ENCODE results near the gene PDE6H. TPM values are rescaled to one million over a fixed set of nuclear protein-coding genes. Genes with fewer than 3 reads are reported as not detected.
A peak's percentile ranks its signal among the peaks of the same experiment; 100 is the strongest.

PDE6H gene
- total and polyA plus RNA-seq, 2 experiments from 2014 or later, result not detected

DNA sequence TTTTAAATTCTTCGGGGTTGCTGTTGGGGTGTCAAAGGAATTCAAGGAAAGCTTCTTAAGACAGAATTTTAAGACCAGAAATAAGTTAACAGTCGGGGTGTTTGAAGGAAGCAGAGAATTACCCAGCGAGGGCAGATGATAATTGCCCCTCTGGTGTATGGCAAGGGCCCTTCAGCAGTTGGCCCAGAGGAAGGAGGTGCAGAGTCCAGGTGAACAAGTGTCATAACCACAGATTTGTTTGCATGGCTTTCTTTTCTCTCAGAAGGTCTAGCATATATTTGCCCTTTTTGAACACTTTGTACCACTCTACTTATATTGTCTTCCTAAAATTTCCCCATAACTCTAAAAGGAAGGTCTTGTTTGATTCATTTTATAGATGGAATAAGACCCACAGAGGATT, 1.8 kb downstream of the PDE6H start:
- no peak for DNase-seq (ENCODE audit: low read depth in 1 of 2, low spot score in 1 of 2)
- Histone ChIP-seq H3K27ac (no peak overlapping the region), H3K9me3 (ENCODE audit: low read depth) (no peaks in the 10 kb centered on the region), H3K4me1 (ENCODE audit: low read depth) (no peaks in the 10 kb centered on the region), H3K4me3 (no peak overlapping the region), H3K27me3 (no peaks in the 10 kb centered on the region), H3K36me3 (no peaks in the 10 kb centered on the region)
- TF ChIP-seq, protein P1, sequence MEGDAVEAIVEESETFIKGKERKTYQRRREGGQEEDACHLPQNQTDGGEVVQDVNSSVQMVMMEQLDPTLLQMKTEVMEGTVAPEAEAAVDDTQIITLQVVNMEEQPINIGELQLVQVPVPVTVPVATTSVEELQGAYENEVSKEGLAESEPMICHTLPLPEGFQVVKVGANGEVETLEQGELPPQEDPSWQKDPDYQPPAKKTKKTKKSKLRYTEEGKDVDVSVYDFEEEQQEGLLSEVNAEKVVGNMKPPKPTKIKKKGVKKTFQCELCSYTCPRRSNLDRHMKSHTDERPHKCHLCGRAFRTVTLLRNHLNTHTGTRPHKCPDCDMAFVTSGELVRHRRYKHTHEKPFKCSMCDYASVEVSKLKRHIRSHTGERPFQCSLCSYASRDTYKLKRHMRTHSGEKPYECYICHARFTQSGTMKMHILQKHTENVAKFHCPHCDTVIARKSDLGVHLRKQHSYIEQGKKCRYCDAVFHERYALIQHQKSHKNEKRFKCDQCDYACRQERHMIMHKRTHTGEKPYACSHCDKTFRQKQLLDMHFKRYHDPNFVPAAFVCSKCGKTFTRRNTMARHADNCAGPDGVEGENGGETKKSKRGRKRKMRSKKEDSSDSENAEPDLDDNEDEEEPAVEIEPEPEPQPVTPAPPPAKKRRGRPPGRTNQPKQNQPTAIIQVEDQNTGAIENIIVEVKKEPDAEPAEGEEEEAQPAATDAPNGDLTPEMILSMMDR (IDR thresholded peaks at IDR 0.05; ENCODE audit: low read depth, low read length), result no peak

DNA sequence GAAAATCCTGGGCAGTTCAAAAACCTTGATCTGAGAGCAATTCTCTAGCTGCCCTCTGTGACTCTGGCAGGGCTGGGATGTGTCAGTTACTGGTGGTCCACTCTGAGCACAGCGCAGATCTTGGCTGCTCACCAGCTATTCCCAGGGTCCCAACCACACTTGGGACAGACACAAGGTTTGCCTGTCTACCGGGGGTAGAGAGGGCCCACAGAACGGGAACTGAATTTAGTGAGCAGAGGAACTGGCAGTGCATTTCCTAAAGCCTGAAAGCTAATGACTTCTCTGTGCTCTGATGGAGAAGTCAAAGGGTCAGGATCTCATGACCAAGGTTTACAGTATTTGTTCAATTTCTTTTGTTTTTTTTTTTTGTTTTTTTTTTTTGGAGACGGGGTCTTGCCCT, 2.6 kb downstream of the PDE6H start:
- TF ChIP-seq, protein P1 (IDR thresholded peaks at IDR 0.05; ENCODE audit: low read depth, low read length), result no peak
- Histone ChIP-seq H3K4me3 (no peak overlapping the region), H3K27me3 (no peaks in the 10 kb centered on the region), H3K27ac (no peak overlapping the region), H3K9me3 (ENCODE audit: low read depth) (no peaks in the 10 kb centered on the region), H3K36me3 (no peaks in the 10 kb centered on the region), H3K4me1 (ENCODE audit: low read depth) (no peaks in the 10 kb centered on the region)
- DNase-seq (ENCODE audit: low read depth in 1 of 2, low spot score in 1 of 2), result no peak

DNA sequence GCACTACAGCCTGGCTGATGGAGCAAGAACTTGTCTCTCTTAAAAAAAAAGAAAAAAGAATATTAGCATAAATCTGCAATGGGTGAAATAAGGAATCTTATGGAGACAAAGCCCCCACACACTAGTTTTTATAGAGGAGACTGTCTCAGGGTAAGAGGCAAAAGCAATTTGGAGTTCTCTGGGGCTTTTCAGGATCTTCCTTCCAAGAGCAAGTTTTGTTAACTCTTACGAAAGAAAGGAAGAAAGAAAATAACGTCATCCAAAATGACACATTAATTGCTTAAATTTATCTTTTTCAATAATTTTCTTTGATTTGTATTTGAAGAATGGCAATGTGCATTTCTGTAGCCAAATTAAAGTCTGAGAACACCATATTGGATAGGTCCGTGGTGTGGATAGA, 3.8 kb downstream of the PDE6H start:
- Histone ChIP-seq H3K9me3 (ENCODE audit: low read depth) (no peaks in the 10 kb centered on the region), H3K4me1 (ENCODE audit: low read depth) (no peaks in the 10 kb centered on the region), H3K4me3 (no peak overlapping the region), H3K27ac (no peak overlapping the region), H3K27me3 (no peaks in the 10 kb centered on the region), H3K36me3 (no peaks in the 10 kb centered on the region)
- TF ChIP-seq, protein P1 (IDR thresholded peaks at IDR 0.05; ENCODE audit: low read depth, low read length), result no peak
- DNase-seq (ENCODE audit: low read depth in 1 of 2, low spot score in 1 of 2), result no peak

DNA sequence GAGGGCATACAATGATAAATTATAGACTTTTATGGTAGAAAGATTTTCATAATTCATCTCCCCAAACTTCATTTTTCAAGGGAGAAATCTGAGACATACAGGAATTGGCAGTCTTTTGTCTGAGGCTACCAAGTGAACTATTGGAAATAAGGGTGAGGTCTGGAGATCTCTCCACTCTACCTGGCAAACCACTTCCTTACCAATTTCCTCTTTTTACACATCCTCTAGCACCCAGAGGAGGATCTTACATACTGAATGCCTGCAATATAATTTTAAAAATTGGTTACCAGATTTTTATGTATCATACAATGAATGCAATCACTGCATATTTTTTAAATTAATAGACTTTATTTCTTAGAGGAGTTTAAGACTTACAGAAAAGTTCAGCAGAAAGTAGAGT, 6.6 kb downstream of the PDE6H start:
- Histone ChIP-seq H3K36me3 (no peaks in the 10 kb centered on the region), H3K27ac (no peak overlapping the region), H3K4me1 (ENCODE audit: low read depth) (no peaks in the 10 kb centered on the region), H3K27me3 (no peaks in the 10 kb centered on the region), H3K9me3 (ENCODE audit: low read depth) (no peaks in the 10 kb centered on the region), H3K4me3 (no peak overlapping the region)
- DNase-seq (ENCODE audit: low read depth in 1 of 2, low spot score in 1 of 2), result no peak
- TF ChIP-seq, protein P1 (IDR thresholded peaks at IDR 0.05; ENCODE audit: low read depth, low read length), result no peak

DNA sequence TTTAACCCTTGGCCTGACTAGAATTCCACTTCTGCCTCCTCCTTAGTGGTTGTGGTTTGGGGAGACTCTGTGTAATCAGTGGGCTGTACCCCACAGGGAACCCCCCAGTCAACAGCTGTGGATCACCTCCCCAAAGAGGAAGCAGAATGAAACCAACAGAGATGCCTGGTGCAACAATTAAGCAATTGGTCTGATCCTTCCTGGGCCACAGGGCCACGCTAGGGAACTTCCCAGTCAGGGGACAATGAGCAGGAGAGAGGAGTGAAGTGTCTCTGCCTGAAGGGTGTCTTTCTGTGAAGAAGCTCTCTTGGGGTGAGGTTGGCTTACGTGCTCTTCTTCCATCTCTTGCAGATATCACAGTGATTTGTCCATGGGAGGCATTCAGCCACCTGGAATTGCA, 8.2 kb downstream of the PDE6H start:
- H3K9me3 ChIP-seq (ENCODE audit: low read depth), result no peaks in the 10 kb centered on the region
- TF ChIP-seq, protein P1 (IDR thresholded peaks at IDR 0.05; ENCODE audit: low read depth, low read length), result no peak
- H3K4me1 ChIP-seq (ENCODE audit: low read depth), result no peaks in the 10 kb centered on the region
- no peaks in the 10 kb centered on the region for H3K27me3 ChIP-seq
- DNase-seq (ENCODE audit: low read depth in 1 of 2, low spot score in 1 of 2), result no peak
- H3K27ac ChIP-seq, result no peak overlapping the region
- H3K36me3 ChIP-seq, result no peaks in the 10 kb centered on the region
- H3K4me3 ChIP-seq, result no peak overlapping the region

DNA sequence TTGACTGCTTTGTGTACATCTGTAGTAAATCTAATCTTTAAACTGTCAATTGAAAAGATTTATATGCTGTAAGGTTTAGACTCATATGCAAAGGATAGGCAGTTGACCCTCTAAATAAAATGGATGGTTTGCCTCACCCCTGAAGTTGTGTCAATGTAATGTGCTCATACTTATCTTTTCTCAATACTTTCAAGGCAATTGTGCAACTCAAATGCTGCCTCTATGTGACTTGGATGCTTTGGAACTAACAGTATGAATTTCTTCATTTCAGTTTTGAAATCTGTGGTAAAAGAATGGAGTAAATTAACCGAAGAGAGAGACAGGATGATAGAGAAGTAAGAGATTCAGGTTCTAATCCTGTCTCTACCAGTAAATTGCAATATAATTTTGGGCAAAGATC, 9.7 kb downstream of the PDE6H start:
- peak in 1 of 2 donors; percentile 69 for DNase-seq (ENCODE audit: low read depth in 1 of 2, low spot score in 1 of 2)
- TF ChIP-seq, protein P1 (IDR thresholded peaks at IDR 0.05; ENCODE audit: low read depth, low read length), result no peak

More for the DNA sequence above, 9.7 kb downstream of the PDE6H start:
- Histone ChIP-seq H3K27ac (no peak overlapping the region), H3K9me3 (ENCODE audit: low read depth) (no peaks in the 10 kb centered on the region), H3K27me3 (no peaks in the 10 kb centered on the region), H3K4me3 (no peak overlapping the region), H3K36me3 (no peaks in the 10 kb centered on the region), H3K4me1 (ENCODE audit: low read depth) (no peaks in the 10 kb centered on the region)

Data from cardiac muscle cell (in vitro differentiated cells and primary cell).